K562 (cell line): ENCODE results near the gene RASSF3. TPM values are rescaled to one million over a fixed set of nuclear protein-coding genes. Genes with fewer than 3 reads are reported as not detected.

Experiments used
- ARHGAP35 ChIP-seq: fragments of 450-650 bp; IDR thresholded peaks from 2 replicates; pipeline ENCODE4 v1.6.1; 2018; ENCODE audit not compliant: partially characterized antibody
- CBX2 ChIP-seq: fragments of 200-600 bp; sonication (generic); IDR thresholded peaks from one replicate; pipeline ENCODE4 v1.6.1; 2012; ENCODE audit warnings: mild to moderate bottlenecking, low read length, inconsistent platforms; ENCODE audit not compliant: insufficient read depth, poor library complexity, severe bottlenecking
- CEBPB ChIP-seq: fragments of 450-650 bp; IDR thresholded peaks from 2 replicates; pipeline ENCODE4 v1.6.1; 2016; ENCODE audit warnings: missing genetic modification characterization, missing compliant biosample characterization
- CREBBP ChIP-seq: IDR thresholded peaks from one replicate; pipeline ENCODE4 v1.6.1; 2012; ENCODE audit warnings: low read depth, mild to moderate bottlenecking, control low read depth, inconsistent platforms, low read length
- DDX20 ChIP-seq: fragments of 450-650 bp; IDR thresholded peaks from 2 replicates; pipeline ENCODE4 v1.6.1; 2016; ENCODE audit warnings: missing genetic modification characterization, low read depth, mild to moderate bottlenecking, missing compliant biosample characterization, moderate library complexity
- GABPB1 ChIP-seq: sonication (generic); formaldehyde crosslinking; IDR thresholded peaks from 2 replicates; pipeline ENCODE4 v1.8.0; 2022; ENCODE audit warnings: mild to moderate bottlenecking, missing genetic modification reagents
- HMGXB4 ChIP-seq: sonication (generic); formaldehyde crosslinking; IDR thresholded peaks from 2 replicates; pipeline ENCODE4 v1.8.1; 2023; ENCODE audit warnings: mild to moderate bottlenecking, missing genetic modification reagents
- KAT7 ChIP-seq: sonication (generic); formaldehyde crosslinking; IDR thresholded peaks from 2 replicates; pipeline ENCODE4 v1.8.0; 2022; ENCODE audit warnings: missing genetic modification reagents, mild to moderate bottlenecking, borderline replicate concordance
- KDM1A ChIP-seq, 2 experiments: fragments of 450-650 bp; IDR thresholded peaks; 2 replicates each; pipeline ENCODE4 v1.6.1; 2016; ENCODE audit warnings: mild to moderate bottlenecking in 2 of 2
- SRF ChIP-seq, 2 experiments: fragments of 250-450, 450-650 bp in 1 of 2; sonication (Bioruptor Pico) in 1 of 2; sonication (generic) in 1 of 2; formaldehyde crosslinking; IDR thresholded peaks; 2 replicates each; pipeline versions ENCODE4 v1.5.0 to v1.5.1; 2020 to 2022; ENCODE audit warnings: mild to moderate bottlenecking in 1 of 2, missing genetic modification reagents in 1 of 2
- ZNF143 ChIP-seq: sonication (generic); formaldehyde crosslinking; IDR thresholded peaks from 2 replicates; pipeline ENCODE4 v1.9.0; 2022; ENCODE audit warnings: mild to moderate bottlenecking, missing genetic modification reagents
- ZNF583 ChIP-seq: fragments of 250-450 bp; sonication (Bioruptor Pico); IDR thresholded peaks from 2 replicates; pipeline ENCODE4 v1.4.0; 2020
- ZNF639 ChIP-seq, 2 experiments: fragments of 200-800 bp in 1 of 2; sonication (Bioruptor generic) in 1 of 2; sonication (generic) in 1 of 2; formaldehyde crosslinking in 1 of 2; IDR thresholded peaks in 1 of 2; conservative IDR thresholded peaks in 1 of 2; 2 replicates each; pipeline versions ENCODE4 v1.5.0 to v1.6.1; 2016 to 2020; ENCODE audit warnings: missing compliant biosample characterization in 1 of 2, missing genetic modification characterization in 1 of 2, missing genetic modification reagents in 1 of 2
- ZSCAN29 ChIP-seq: fragments of 450-650 bp; IDR thresholded peaks from 2 replicates; pipeline ENCODE4 v1.6.1; 2017
- polyA plus RNA-seq, 8 experiments: library from polyadenylated mRNA; depleted of rRNA in 4 of 8; stranded (reverse) in 5 of 8; unstranded in 3 of 8; fragments of >200 nt; fragmentation: Nextera tagmentation in 2 of 8; fragmentation: Illumina TruSeq in 1 of 8; extraction: Ambion mirVana in 2 of 8; extraction: Trizol in 1 of 8; gene quantifications; 2 replicates each; pipeline versions ENCODE4 v1.2.1 to v1.2.3, GENCODE V29; 2011 to 2014; ENCODE audit warnings: inconsistent platforms in 1 of 8, missing spikeins in 1 of 8
- total RNA-seq, 7 experiments: library from RNA; depleted of rRNA in 6 of 7; stranded (reverse); fragments of >200 nt in 6 of 7; fragmentation: Illumina TruSeq in 2 of 7; extraction: Trizol in 2 of 7; gene quantifications; 2 replicates each; pipeline versions ENCODE4 v1.2.1 to v1.2.3, GENCODE V29; 2011 to 2021; ENCODE audit warnings: low replicate concordance in 1 of 7
- TF ChIP-seq, protein P1 (sequence below): sonication (generic); formaldehyde crosslinking; IDR thresholded peaks from 2 replicates; pipeline ENCODE4 v1.8.0; 2022; ENCODE audit warnings: mild to moderate bottlenecking, missing genetic modification reagents, borderline replicate concordance
- TF ChIP-seq, protein P2 (sequence below): sonication (generic); formaldehyde crosslinking; IDR thresholded peaks from 2 replicates; pipeline ENCODE4 v1.8.0; 2022; ENCODE audit warnings: missing genetic modification reagents, mild to moderate bottlenecking, borderline replicate concordance

RASSF3 gene
- total and polyA plus RNA-seq, 9 of the 15 experiments (the other 6 are each of a cell fraction or from before 2014, with no cell fraction given), result 3.7 to 39.2 (median 20.2) TPM

DNA sequence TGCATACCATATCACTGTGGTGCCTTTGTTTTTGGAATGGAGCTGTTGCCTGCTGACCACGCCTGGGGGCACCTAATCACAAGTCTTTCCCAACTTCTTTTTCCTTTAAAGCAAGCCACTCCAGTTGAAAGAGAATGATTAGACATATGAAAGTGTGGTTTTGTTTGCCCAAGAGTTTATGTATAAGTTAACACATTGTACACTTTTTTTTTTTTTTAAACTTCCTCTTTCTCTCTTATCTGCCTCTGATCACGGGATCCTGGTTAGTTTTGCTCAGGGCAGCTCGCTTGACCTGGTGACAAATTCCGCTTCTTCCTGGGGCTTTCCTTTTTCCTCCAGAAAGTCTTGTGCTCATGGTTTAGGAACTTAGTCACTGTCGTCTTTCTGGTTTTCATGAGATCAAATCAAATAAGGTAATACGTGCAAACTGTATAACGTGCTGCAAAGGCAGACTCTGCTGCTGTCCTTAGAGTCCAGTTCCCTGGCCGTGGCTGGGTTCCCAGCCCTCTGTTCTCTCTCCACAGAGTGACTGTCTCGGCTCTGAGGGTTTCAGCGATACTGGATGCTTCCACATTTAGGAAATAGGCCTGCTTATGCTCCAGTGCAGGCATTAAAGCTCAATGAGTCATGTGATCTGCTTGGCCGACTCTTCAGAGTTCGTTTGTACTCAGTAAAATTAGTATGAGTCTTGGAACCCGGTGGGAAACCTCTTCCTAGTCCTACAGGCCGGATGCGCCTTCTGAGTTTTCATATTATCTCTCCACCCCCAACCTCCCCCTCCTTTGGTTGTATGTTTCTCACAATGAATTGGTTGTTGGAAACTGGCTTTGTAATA is 15.2 kb downstream of the RASSF3 start (continued):
- TF ChIP-seq, protein P1, sequence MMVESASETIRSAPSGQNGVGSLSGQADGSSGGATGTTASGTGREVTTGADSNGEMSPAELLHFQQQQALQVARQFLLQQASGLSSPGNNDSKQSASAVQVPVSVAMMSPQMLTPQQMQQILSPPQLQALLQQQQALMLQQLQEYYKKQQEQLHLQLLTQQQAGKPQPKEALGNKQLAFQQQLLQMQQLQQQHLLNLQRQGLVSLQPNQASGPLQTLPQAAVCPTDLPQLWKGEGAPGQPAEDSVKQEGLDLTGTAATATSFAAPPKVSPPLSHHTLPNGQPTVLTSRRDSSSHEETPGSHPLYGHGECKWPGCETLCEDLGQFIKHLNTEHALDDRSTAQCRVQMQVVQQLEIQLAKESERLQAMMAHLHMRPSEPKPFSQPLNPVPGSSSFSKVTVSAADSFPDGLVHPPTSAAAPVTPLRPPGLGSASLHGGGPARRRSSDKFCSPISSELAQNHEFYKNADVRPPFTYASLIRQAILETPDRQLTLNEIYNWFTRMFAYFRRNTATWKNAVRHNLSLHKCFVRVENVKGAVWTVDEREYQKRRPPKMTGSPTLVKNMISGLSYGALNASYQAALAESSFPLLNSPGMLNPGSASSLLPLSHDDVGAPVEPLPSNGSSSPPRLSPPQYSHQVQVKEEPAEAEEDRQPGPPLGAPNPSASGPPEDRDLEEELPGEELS, result no peak
- TF ChIP-seq ZNF143 (no peak), CBX2 (no peak), ZNF639 (CRISPR knock-in tag; conservative IDR thresholded peaks at IDR 0.05 in 1 of 2, IDR thresholded peaks at IDR 0.05 in 1 of 2) (peak in 1 of 2 experiments; percentile 82; a peak in 2 of 4 replicates), ZNF583 (0 out of 2 replicates have a peak, but pooled peaks have one; percentile 35), KDM1A (IDR thresholded peaks at IDR 0.05) (peak in 1 of 2 experiments; percentile 25; a peak in 1 of 4 replicates), ARHGAP35 (no peak), HMGXB4 (CRISPR knock-in tag) (no peak), ZSCAN29 (peak; percentile 66; the same call in 1 of the 2 replicates), KAT7 (no peak), CREBBP (no peak), SRF (CRISPR knock-in tag; IDR thresholded peaks at IDR 0.05) (no peak), GABPB1 (peak; percentile 43; the same call in 1 of the 2 replicates), CEBPB (tag) (peak; percentile 84), DDX20 (tag) (peak; percentile 37; the same call in 1 of the 2 replicates)
- TF ChIP-seq, protein P2, sequence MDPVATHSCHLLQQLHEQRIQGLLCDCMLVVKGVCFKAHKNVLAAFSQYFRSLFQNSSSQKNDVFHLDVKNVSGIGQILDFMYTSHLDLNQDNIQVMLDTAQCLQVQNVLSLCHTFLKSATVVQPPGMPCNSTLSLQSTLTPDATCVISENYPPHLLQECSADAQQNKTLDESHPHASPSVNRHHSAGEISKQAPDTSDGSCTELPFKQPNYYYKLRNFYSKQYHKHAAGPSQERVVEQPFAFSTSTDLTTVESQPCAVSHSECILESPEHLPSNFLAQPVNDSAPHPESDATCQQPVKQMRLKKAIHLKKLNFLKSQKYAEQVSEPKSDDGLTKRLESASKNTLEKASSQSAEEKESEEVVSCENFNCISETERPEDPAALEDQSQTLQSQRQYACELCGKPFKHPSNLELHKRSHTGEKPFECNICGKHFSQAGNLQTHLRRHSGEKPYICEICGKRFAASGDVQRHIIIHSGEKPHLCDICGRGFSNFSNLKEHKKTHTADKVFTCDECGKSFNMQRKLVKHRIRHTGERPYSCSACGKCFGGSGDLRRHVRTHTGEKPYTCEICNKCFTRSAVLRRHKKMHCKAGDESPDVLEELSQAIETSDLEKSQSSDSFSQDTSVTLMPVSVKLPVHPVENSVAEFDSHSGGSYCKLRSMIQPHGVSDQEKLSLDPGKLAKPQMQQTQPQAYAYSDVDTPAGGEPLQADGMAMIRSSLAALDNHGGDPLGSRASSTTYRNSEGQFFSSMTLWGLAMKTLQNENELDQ, result no peak
